ENCODE data around the gene ADAM19. TPM values are rescaled to one million over a fixed set of nuclear protein-coding genes. Genes with fewer than 3 reads are reported as not detected.
A peak's percentile ranks its signal among the peaks of the same experiment; 100 is the strongest.

ADAM19 gene
- total RNA-seq, 1 experiment from 2014 or later: 0.47 TPM

DNA sequence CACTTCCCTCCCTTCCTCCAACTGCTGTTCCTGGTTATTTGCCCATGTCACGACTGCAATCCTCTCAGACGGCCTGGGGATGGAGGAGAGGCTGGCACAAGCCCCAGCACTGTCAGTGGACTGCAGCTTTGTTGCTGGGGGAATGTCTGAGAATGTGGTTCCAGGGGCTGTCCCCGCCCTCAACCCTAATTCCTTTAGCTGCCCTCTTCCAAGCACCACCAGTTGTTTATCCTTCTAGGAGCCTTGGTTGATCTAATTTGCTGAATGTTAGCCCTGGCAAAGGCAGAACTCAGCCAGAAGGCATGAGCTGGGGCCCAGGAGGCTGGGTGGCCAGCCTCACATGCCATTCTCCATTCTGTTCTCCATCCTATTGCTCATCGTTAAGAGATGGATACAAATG is 51.6 kb downstream of the ADAM19 start:
- Mint-ChIP-seq H3K4me1 (ENCODE audit: insufficient read depth, unreplicated experiment) (peaks cover 7% of the 10 kb centered on the region), H3K27ac (ENCODE audit: low read depth, unreplicated experiment) (no peak overlapping the region), H3K9me3 (ENCODE audit: unreplicated experiment) (no peaks in the 10 kb centered on the region), H3K36me3 (ENCODE audit: insufficient read depth, unreplicated experiment) (no peaks in the 10 kb centered on the region), H3K27me3 (ENCODE audit: insufficient read depth, unreplicated experiment) (no peaks in the 10 kb centered on the region), H3K4me3 (ENCODE audit: unreplicated experiment) (no peak overlapping the region)
- BruUV-seq (replicated peaks): no TSS peak
- intact Hi-C loops (cut with micrococcal nuclease): no loop called here
- CTCF ChIA-PET: interaction anchor here (0.6 kb wide), 2 partner anchors 47 to 195 kb away, joined by 3 read pairs; no protein-coding TSS in a partner anchor
- POLR2A ChIA-PET: no interaction called here
- TF ChIP-seq, protein P1, sequence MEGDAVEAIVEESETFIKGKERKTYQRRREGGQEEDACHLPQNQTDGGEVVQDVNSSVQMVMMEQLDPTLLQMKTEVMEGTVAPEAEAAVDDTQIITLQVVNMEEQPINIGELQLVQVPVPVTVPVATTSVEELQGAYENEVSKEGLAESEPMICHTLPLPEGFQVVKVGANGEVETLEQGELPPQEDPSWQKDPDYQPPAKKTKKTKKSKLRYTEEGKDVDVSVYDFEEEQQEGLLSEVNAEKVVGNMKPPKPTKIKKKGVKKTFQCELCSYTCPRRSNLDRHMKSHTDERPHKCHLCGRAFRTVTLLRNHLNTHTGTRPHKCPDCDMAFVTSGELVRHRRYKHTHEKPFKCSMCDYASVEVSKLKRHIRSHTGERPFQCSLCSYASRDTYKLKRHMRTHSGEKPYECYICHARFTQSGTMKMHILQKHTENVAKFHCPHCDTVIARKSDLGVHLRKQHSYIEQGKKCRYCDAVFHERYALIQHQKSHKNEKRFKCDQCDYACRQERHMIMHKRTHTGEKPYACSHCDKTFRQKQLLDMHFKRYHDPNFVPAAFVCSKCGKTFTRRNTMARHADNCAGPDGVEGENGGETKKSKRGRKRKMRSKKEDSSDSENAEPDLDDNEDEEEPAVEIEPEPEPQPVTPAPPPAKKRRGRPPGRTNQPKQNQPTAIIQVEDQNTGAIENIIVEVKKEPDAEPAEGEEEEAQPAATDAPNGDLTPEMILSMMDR (IDR thresholded peaks at IDR 0.05; ENCODE audit: unreplicated experiment): no peak
- no peak for DNase-seq (ENCODE audit: unreplicated experiment)

DNA sequence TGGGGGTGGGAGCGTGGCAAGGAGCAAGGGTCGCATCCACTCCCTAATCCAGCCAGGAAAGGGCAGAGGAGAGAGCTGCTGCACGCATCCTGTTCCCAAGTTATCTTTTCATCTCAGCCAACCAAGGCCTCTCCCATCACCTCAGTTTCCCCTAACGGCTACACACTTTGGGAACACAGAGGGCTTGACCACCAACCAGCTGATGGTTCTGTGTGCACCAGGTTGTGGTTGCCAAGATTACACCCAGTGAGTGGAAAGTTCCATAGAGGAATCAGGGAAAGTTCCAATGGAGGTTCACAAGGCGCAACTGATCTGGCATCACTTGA is 53.9 kb downstream of the ADAM19 start:
- BruUV-seq (replicated peaks): no TSS peak
- POLR2A ChIA-PET: no interaction called here
- DNase-seq (ENCODE audit: unreplicated experiment): no peak
- H3K9me3 Mint-ChIP-seq (ENCODE audit: unreplicated experiment): no peaks in the 10 kb centered on the region
- TF ChIP-seq, protein P1 (IDR thresholded peaks at IDR 0.05; ENCODE audit: unreplicated experiment): no peak
- H3K27ac Mint-ChIP-seq (ENCODE audit: low read depth, unreplicated experiment): peak overlapping the region; percentile 57
- no peaks in the 10 kb centered on the region for H3K36me3 Mint-ChIP-seq (ENCODE audit: insufficient read depth, unreplicated experiment)
- H3K27me3 Mint-ChIP-seq (ENCODE audit: insufficient read depth, unreplicated experiment): no peaks in the 10 kb centered on the region
- no peak overlapping the region for H3K4me3 Mint-ChIP-seq (ENCODE audit: unreplicated experiment)
- peaks cover 17% of the 10 kb centered on the region for H3K4me1 Mint-ChIP-seq (ENCODE audit: insufficient read depth, unreplicated experiment)
- CTCF ChIA-PET: interaction anchor here (0.7 to 1.0 kb wide), 3 partner anchors 37 to 221 kb away, joined by 3 read pairs; no protein-coding TSS in a partner anchor
- intact Hi-C loops (cut with micrococcal nuclease): no loop called here

DNA sequence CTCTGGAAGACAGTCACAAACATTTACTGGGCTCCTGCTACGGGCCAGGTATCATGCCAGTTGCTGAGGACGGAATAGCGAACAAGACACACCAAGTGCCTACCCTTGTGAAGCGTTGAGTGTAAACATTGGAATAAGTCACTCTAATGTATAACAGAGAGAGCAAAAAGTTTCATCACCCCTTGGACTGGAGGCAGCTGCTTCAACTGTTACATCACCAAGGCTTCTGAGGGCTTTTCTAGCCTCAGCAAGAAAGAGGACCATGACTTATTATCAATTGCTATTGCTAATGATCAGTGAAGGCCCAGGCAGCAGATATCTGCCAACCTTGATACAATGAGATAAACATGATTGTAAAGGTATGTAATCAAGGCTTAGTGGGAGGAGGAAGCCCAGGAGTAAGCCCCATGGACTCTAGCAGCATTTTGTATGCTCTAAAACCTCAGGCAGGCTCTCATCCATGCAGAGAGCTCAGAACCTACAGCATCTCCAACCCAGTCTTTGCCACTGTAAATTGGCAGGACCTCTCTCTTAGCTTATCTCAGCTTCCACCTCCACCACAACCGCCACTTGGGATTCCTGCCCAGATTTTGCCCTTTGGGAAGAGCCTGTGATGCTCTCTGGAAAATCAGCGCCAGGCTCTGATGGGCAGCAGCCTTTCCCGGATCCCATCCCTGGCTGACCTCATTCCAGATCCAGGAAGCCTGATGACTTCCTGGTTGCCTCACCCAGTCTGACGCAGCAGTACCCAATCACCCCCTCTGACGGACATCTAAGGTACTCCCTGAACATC is 54.5 kb downstream of the ADAM19 start:
- ChIA-PET POLR2A (no interaction called here), CTCF (interaction anchor here (0.6 to 1.0 kb wide), 3 partner anchors 11 to 222 kb away, joined by 3 read pairs; no protein-coding TSS in a partner anchor)
- Mint-ChIP-seq H3K9me3 (ENCODE audit: unreplicated experiment) (no peaks in the 10 kb centered on the region), H3K36me3 (ENCODE audit: insufficient read depth, unreplicated experiment) (no peaks in the 10 kb centered on the region), H3K27me3 (ENCODE audit: insufficient read depth, unreplicated experiment) (no peaks in the 10 kb centered on the region), H3K4me3 (ENCODE audit: unreplicated experiment) (no peak overlapping the region), H3K27ac (ENCODE audit: low read depth, unreplicated experiment) (peak overlapping the region; percentile 57), H3K4me1 (ENCODE audit: insufficient read depth, unreplicated experiment) (peaks cover 18% of the 10 kb centered on the region)
- TF ChIP-seq, protein P1 (IDR thresholded peaks at IDR 0.05; ENCODE audit: unreplicated experiment): no peak
- peak; percentile 56 for DNase-seq (ENCODE audit: unreplicated experiment)
- no TSS peak for BruUV-seq (replicated peaks)
- intact Hi-C loops (cut with micrococcal nuclease): no loop called here

DNA sequence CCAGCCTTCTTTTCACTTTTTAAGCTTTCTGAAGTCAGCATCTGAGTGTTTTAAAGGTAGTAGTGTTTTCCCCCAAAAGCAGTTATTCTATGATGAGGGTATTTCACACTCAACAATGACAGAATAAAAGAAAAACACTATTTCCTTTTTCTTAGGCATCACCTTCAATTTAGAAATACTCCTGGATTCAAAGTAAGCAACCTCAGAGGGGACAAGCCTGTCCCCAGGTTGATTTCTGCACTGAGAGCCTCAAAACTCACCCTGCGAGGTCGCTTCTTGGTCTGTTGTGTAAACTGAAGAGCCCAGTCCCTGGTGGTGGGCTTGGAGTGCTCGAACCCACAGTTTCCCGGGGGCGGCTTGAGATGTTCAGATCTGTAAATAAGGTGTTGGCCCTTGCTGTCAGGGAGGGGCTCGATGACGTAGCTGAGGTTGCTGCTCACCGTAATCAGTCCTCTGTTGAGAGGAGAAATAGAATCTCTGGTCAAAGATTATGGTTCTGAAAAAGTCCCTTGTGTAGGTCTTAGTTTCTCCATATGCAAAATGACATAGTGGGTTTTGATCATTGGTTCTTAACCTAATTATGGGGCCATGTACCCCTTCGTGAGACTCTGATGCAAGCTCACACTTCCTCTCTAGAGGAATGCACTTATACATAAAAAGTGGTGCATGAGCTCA is 55.9 kb downstream of the ADAM19 start:
- CTCF ChIA-PET: interaction anchor here (0.9 to 2.1 kb wide), 2 partner anchors 15 to 43 kb away, joined by 3 to 6 read pairs; no protein-coding TSS in a partner anchor
- H3K27me3 Mint-ChIP-seq (ENCODE audit: insufficient read depth, unreplicated experiment): no peaks in the 10 kb centered on the region
- BruUV-seq (replicated peaks): no TSS peak
- H3K4me1 Mint-ChIP-seq (ENCODE audit: insufficient read depth, unreplicated experiment): peaks cover 27% of the 10 kb centered on the region
- POLR2A ChIA-PET: no interaction called here
- no peaks in the 10 kb centered on the region for H3K36me3 Mint-ChIP-seq (ENCODE audit: insufficient read depth, unreplicated experiment)
- no peaks in the 10 kb centered on the region for H3K9me3 Mint-ChIP-seq (ENCODE audit: unreplicated experiment)
- intact Hi-C loops (cut with micrococcal nuclease): no loop called here
- no peak for DNase-seq (ENCODE audit: unreplicated experiment)
- TF ChIP-seq, protein P1 (IDR thresholded peaks at IDR 0.05; ENCODE audit: unreplicated experiment): no peak
- no peak overlapping the region for H3K27ac Mint-ChIP-seq (ENCODE audit: low read depth, unreplicated experiment)
- no peak overlapping the region for H3K4me3 Mint-ChIP-seq (ENCODE audit: unreplicated experiment)

Data from MCF 10A (cell line).